Endodermal cell (in vitro differentiated cells): ENCODE data around the gene SEMA3A. TPM values are rescaled to one million over a fixed set of nuclear protein-coding genes. Genes with fewer than 3 reads are reported as not detected.

ENCODE experiments used
- DNase-seq: peaks from one replicate; pipeline ENCODE4 v3.0.0-alpha.2; 2017
- H3K27ac ChIP-seq: 2 replicates; pipeline ENCODE4 v1.5.1; 2013; ENCODE audit warnings: mild to moderate bottlenecking, low read depth, low read length, moderate library complexity
- H3K27me3 ChIP-seq: 2 replicates; pipeline ENCODE4 v1.6.1; 2013; ENCODE audit warnings: mild to moderate bottlenecking, low read length, moderate library complexity; ENCODE audit not compliant: insufficient read depth, control insufficient read depth, poor library complexity, severe bottlenecking
- H3K36me3 ChIP-seq: 2 replicates; pipeline ENCODE4 v1.7.0; 2013; ENCODE audit warnings: mild to moderate bottlenecking, low read length, moderate library complexity; ENCODE audit not compliant: control insufficient read depth, insufficient read depth
- H3K4me1 ChIP-seq: one replicate; pipeline ENCODE4 v1.7.0; 2013; ENCODE audit warnings: low read length; ENCODE audit not compliant: control insufficient read depth, insufficient read depth
- H3K4me3 ChIP-seq: 2 replicates; pipeline ENCODE4 v1.5.1; 2013; ENCODE audit warnings: mild to moderate bottlenecking, low read length, moderate library complexity
- H3K9ac ChIP-seq: 2 replicates; pipeline ENCODE4 v1.6.1; 2013; ENCODE audit warnings: mild to moderate bottlenecking, low read length, moderate library complexity; ENCODE audit not compliant: poor library complexity, severe bottlenecking; ENCODE audit errors: extremely low read depth
- H3K9me3 ChIP-seq: 2 replicates; pipeline ENCODE4 v1.6.1; 2013; ENCODE audit warnings: mild to moderate bottlenecking, low read length, moderate library complexity; ENCODE audit not compliant: control insufficient read depth
- H3K27ac Mint-ChIP-seq: 2 replicates; pipeline ENCODE4 v1.8.0; 2020; ENCODE audit warnings: mixed read lengths
- H3K27me3 Mint-ChIP-seq: 2 replicates; pipeline ENCODE4 v1.8.0; 2021; ENCODE audit warnings: mild to moderate bottlenecking, mixed read lengths; ENCODE audit not compliant: insufficient read depth
- H3K36me3 Mint-ChIP-seq: 2 replicates; pipeline ENCODE4 v1.8.0; 2020; ENCODE audit warnings: low read depth, mixed read lengths
- H3K4me1 Mint-ChIP-seq: 2 replicates; pipeline ENCODE4 v1.8.0; 2020; ENCODE audit warnings: mixed read lengths
- H3K4me3 Mint-ChIP-seq: 2 replicates; pipeline ENCODE4 v1.8.0; 2020; ENCODE audit warnings: mild to moderate bottlenecking, moderate library complexity, mixed read lengths
- H3K9me3 Mint-ChIP-seq: 2 replicates; pipeline ENCODE4 v1.8.0; 2020; ENCODE audit warnings: mild to moderate bottlenecking, mixed read lengths
- CTCF ChIP-seq: fragments of 200-600 bp; sonication (generic); conservative IDR thresholded peaks from 2 replicates; pipeline ENCODE4 v1.5.0; 2021; ENCODE audit warnings: antibody characterized with exemption, mild to moderate bottlenecking
- WGBS, 2 experiments: methylation state at CpG; one replicate each; pipeline versions ENCODE4 v1.1.5 to v1.1.7; 2013; ENCODE audit warnings: missing lambda C conversion rate in 2 of 2, mixed read lengths in 1 of 2; ENCODE audit not compliant: insufficient coverage in 1 of 2, insufficient read length in 1 of 2; 5-methylcytosine and 5-hydroxymethylcytosine counted together
- total RNA-seq, 2 donors: library from RNA; stranded (reverse); fragmentation: NEBNext Ultra II Directional in 1 of 2; extraction: Animal tissue kit (Norgen Biotek cat#: 25700) in 1 of 2; gene quantifications; 2 replicates in 1 of 2; 3 replicates in 1 of 2; pipeline ENCODE4 v1.2.1, GENCODE V29; 2021

The SEMA3A gene
- total RNA-seq, 2 donors from 2014 or later = 43.5 to 72.8 TPM

GRCh38 chr7:84091318-84091717 lies 103.3 kb downstream of the SEMA3A start:
- Histone ChIP-seq H3K9me3 (no peaks in the 10 kb centered on the region), H3K9ac (no peak overlapping the region), H3K4me3 (peak overlapping the region; percentile 15), H3K36me3 (no peaks in the 10 kb centered on the region), H3K27ac (no peak overlapping the region), H3K27me3 (no peaks in the 10 kb centered on the region), H3K4me1 (no peaks in the 10 kb centered on the region)
- no peaks in the 10 kb centered on the region for H3K27me3 Mint-ChIP-seq
- H3K36me3 Mint-ChIP-seq = peaks cover 11% of the 10 kb centered on the region
- H3K4me1 Mint-ChIP-seq = peaks cover 20% of the 10 kb centered on the region
- no peak for TF ChIP-seq CTCF
- H3K9me3 Mint-ChIP-seq = no peaks in the 10 kb centered on the region
- no peak for DNase-seq
- 8% methylated on average over 1 of the region's 1 CpG; no CpG with 5 or more reads in 1 of the 2 experiments for WGBS, 2 experiments
- peak overlapping the region; percentile 74 for H3K27ac Mint-ChIP-seq
- no peak overlapping the region for H3K4me3 Mint-ChIP-seq

DNA sequence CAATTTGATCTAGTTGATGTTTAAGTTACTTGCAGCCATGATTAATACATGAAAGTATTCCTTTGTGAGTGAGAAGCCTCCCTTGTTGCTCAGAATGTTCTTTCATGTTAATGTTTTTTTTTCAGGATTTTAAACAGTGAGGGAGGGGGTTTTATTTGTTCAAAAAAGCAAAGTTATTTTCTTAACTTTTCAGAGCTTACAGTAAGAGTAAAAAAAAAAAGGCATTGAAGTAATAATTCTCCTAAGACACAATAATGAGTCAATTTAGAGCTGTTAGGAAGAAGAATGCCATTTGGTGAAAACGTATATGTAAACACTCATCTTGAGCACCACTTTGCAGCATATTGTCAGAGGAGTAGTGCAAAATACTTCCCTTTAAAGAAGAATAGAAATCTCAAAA lies 105.8 kb downstream of the SEMA3A start:
- TF ChIP-seq CTCF = no peak
- Histone ChIP-seq H3K36me3 (no peaks in the 10 kb centered on the region), H3K27me3 (no peaks in the 10 kb centered on the region), H3K4me1 (no peaks in the 10 kb centered on the region), H3K27ac (no peak overlapping the region), H3K4me3 (no peak overlapping the region), H3K9ac (no peak overlapping the region), H3K9me3 (no peaks in the 10 kb centered on the region)
- H3K27ac Mint-ChIP-seq = peak overlapping the region; percentile 50
- H3K4me1 Mint-ChIP-seq = peaks cover 24% of the 10 kb centered on the region
- H3K36me3 Mint-ChIP-seq = peaks cover 7% of the 10 kb centered on the region
- no peaks in the 10 kb centered on the region for H3K9me3 Mint-ChIP-seq
- no peaks in the 10 kb centered on the region for H3K27me3 Mint-ChIP-seq
- 70% methylated on average over 1 of the region's 1 CpG; no CpG with 5 or more reads in 1 of the 2 experiments for WGBS, 2 experiments
- H3K4me3 Mint-ChIP-seq = no peak overlapping the region
- no peak for DNase-seq

DNA sequence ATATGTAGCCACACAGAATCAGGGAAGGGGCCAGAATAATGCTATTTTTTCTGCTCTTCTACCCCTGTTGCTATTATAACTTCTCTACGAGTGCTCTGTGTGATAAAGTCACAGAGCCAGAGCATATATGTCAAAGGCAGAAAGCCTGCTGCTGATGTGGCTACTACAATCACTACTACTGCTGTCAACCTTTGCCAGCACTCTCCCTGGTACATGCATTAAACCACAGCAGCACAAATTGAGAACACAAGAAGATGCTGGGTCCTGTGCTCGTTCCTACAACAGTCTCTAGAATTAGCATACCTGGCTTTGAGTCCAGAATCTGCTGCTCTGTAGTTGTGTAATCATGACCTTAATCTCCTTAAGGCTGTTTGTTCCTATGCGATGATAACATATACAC lies 108.6 kb downstream of the SEMA3A start:
- H3K27ac ChIP-seq = no peak overlapping the region
- H3K9me3 Mint-ChIP-seq = no peaks in the 10 kb centered on the region
- WGBS, 2 experiments = 86 to 100% methylated on average over 2 of the region's 3 CpGs
- H3K27me3 Mint-ChIP-seq = no peaks in the 10 kb centered on the region
- no peaks in the 10 kb centered on the region for H3K9me3 ChIP-seq
- no peaks in the 10 kb centered on the region for H3K36me3 Mint-ChIP-seq
- no peak overlapping the region for H3K4me3 ChIP-seq
- H3K4me3 Mint-ChIP-seq = no peak overlapping the region
- H3K9ac ChIP-seq = no peak overlapping the region
- no peak for TF ChIP-seq CTCF
- peaks cover 12% of the 10 kb centered on the region for H3K4me1 Mint-ChIP-seq
- peak; percentile 36 for DNase-seq
- peaks cover 6% of the 10 kb centered on the region for H3K36me3 ChIP-seq
- no peaks in the 10 kb centered on the region for H3K4me1 ChIP-seq
- no peaks in the 10 kb centered on the region for H3K27me3 ChIP-seq
- H3K27ac Mint-ChIP-seq = no peak overlapping the region
